BLaER1 treated with 17β-estradiol and CSF1 and Interleukin-3, amounts not matched to agents 10 nM and 100 nM (cell line): Measurements from ENCODE around the gene ANO9.

Experiments used
- H3K27ac ChIP-seq, 11 experiments: shearing (Covaris generic); formaldehyde crosslinking; 2 replicates each; pipeline ENCODE4 v1.8.1; 2022
- H3K27me3 ChIP-seq, 11 experiments: shearing (Covaris generic); formaldehyde crosslinking; 2 replicates each; pipeline ENCODE4 v1.8.1; 2022
- H3K36me3 ChIP-seq, 11 experiments: shearing (Covaris generic); formaldehyde crosslinking; 2 replicates each; pipeline ENCODE4 v1.8.1; 2022
- H3K4me1 ChIP-seq, 10 experiments: shearing (Covaris generic); formaldehyde crosslinking; 2 replicates each; pipeline ENCODE4 v1.8.1; 2022
- H3K4me2 ChIP-seq, 11 experiments: shearing (Covaris generic); formaldehyde crosslinking; 2 replicates each; pipeline ENCODE4 v1.8.1; 2022
- H3K4me3 ChIP-seq, 10 experiments: shearing (Covaris generic); formaldehyde crosslinking; 2 replicates each; pipeline ENCODE4 v1.8.1; 2022
- H3K9ac ChIP-seq, 11 experiments: shearing (Covaris generic); formaldehyde crosslinking; 2 replicates each; pipeline ENCODE4 v1.8.1; 2022
- H3K9me3 ChIP-seq, 11 experiments: shearing (Covaris generic); formaldehyde crosslinking; replicated peaks in 1 of 11; 2 replicates each; pipeline ENCODE4 v1.8.1; 2022
- H4K20me1 ChIP-seq, 11 experiments: shearing (Covaris generic); formaldehyde crosslinking; 2 replicates each; pipeline ENCODE4 v1.8.1; 2022
- Cebpa-rat ChIP-seq, 11 experiments: shearing (Covaris generic); IDR thresholded peaks; 2 replicates each; pipeline ENCODE4 v1.8.1; 2022

Gene ANO9

GRCh38 chr11:445765-446588, 4.2 kb upstream of the ANO9 start:
- Histone ChIP-seq H3K9me3 (no peaks in the 10 kb centered on the region), H4K20me1 (peaks cover 0 to 7% (median under 1%) of the 10 kb centered on the region in 11 experiments; a peak in 15 of 22 replicates), H3K27me3 (peaks cover 0 to 7% (median 0%) of the 10 kb centered on the region in 11 experiments; a peak in 4 of 22 replicates), H3K9ac (0 out of 22 replicates have a peak overlapping the region, but pooled peaks of 1 of the 11 experiments have one; percentile 18), H3K4me1 (peaks cover 34 to 52% (median 45%) of the 10 kb centered on the region in 10 experiments), H3K36me3 (no peaks in the 10 kb centered on the region), H3K27ac (no peak overlapping the region), H3K4me2 (no peak overlapping the region), H3K4me3 (no peak overlapping the region)
- TF ChIP-seq Cebpa-rat (IDR thresholded peaks at IDR 0.05), result no peak

GRCh38 chr11:444396-445144, 2.8 kb upstream of the ANO9 start:
- TF ChIP-seq Cebpa-rat (IDR thresholded peaks at IDR 0.05), result no peak
- Histone ChIP-seq H3K4me2 (peak overlapping the region in 6 of 11 experiments; percentile 4 to 55 (median 30); a peak in 5 of 22 replicates), H3K27ac (no peak overlapping the region), H3K4me3 (no peak overlapping the region), H3K9ac (no peak overlapping the region; a peak in 1 of 22 replicates), H3K36me3 (no peaks in the 10 kb centered on the region), H3K27me3 (peaks cover 0 to 7% (median 0%) of the 10 kb centered on the region in 11 experiments; a peak in 4 of 22 replicates), H4K20me1 (no peaks in the 10 kb centered on the region), H3K9me3 (no peaks in the 10 kb centered on the region), H3K4me1 (peaks cover 33 to 55% (median 47%) of the 10 kb centered on the region in 10 experiments)

GRCh38 chr11:443542-444199, 1.9 kb upstream of the ANO9 start:
- Histone ChIP-seq H3K36me3 (no peaks in the 10 kb centered on the region), H3K4me2 (peak overlapping the region in 7 of 11 experiments; percentile 4 to 93 (median 41); a peak in 7 of 22 replicates), H3K27ac (no peak overlapping the region), H4K20me1 (no peaks in the 10 kb centered on the region), H3K4me1 (peaks cover 24 to 46% (median 40%) of the 10 kb centered on the region in 10 experiments), H3K27me3 (peaks cover 0 to 7% (median 0%) of the 10 kb centered on the region in 11 experiments; a peak in 4 of 22 replicates), H3K9me3 (no peaks in the 10 kb centered on the region), H3K9ac (no peak overlapping the region), H3K4me3 (no peak overlapping the region)
- no peak for TF ChIP-seq Cebpa-rat (IDR thresholded peaks at IDR 0.05)

GRCh38 chr11:442611-443081, 835 bp upstream of the ANO9 start:
- Histone ChIP-seq H3K4me3 (no peak overlapping the region), H3K4me1 (peaks cover 23 to 48% (median 40%) of the 10 kb centered on the region in 10 experiments), H3K4me2 (peak overlapping the region in 9 of 11 experiments; percentile 13 to 96 (median 73); a peak in 17 of 22 replicates), H3K36me3 (no peaks in the 10 kb centered on the region), H3K9me3 (no peaks in the 10 kb centered on the region), H3K27ac (peak overlapping the region in 3 of 11 experiments; percentile 43 to 51 (median 47); a peak in 3 of 22 replicates), H4K20me1 (no peaks in the 10 kb centered on the region), H3K9ac (peak overlapping the region in 5 of 11 experiments; percentile 36 to 65 (median 49); a peak in 6 of 22 replicates), H3K27me3 (peaks cover 0 to 7% (median 0%) of the 10 kb centered on the region in 11 experiments; a peak in 4 of 22 replicates)
- no peak for TF ChIP-seq Cebpa-rat (IDR thresholded peaks at IDR 0.05)

- peak overlapping the region; percentile 70 to 89 (median 83); a peak in 21 of 22 replicates for H3K4me2 ChIP-seq
Observed at GRCh38 chr11:441043-441417, 781 bp downstream of the ANO9 start.

GRCh38 chr11:440065-441042, 1.5 kb downstream of the ANO9 start:
- H3K4me2 ChIP-seq, result peak overlapping the region in 10 of 11 experiments; percentile 70 to 89 (median 83); a peak in 18 of 22 replicates
- H3K27me3 ChIP-seq, result peaks cover 0 to 7% (median 0%) of the 10 kb centered on the region in 11 experiments; a peak in 4 of 22 replicates
- peaks cover 23 to 52% (median 43%) of the 10 kb centered on the region in 10 experiments for H3K4me1 ChIP-seq
- H3K9ac ChIP-seq, result peak overlapping the region in 3 of 11 experiments; percentile 54 to 63 (median 62); a peak in 2 of 22 replicates
- no peak for TF ChIP-seq Cebpa-rat (IDR thresholded peaks at IDR 0.05)
- H3K36me3 ChIP-seq, result no peaks in the 10 kb centered on the region
- no peak overlapping the region; a peak in 1 of 20 replicates for H3K4me3 ChIP-seq
- H4K20me1 ChIP-seq, result no peaks in the 10 kb centered on the region
- no peak overlapping the region for H3K27ac ChIP-seq
- H3K9me3 ChIP-seq, result peaks cover 0 to 5% (median 0%) of the 10 kb centered on the region in 11 experiments; a peak in 1 of 22 replicates

More at GRCh38 chr11:441043-441417, 781 bp downstream of the ANO9 start:
- Histone ChIP-seq H3K9me3 (peaks cover 0 to 5% (median 0%) of the 10 kb centered on the region in 11 experiments; a peak in 1 of 22 replicates), H3K36me3 (no peaks in the 10 kb centered on the region), H3K4me3 (peak overlapping the region in 4 of 10 experiments; percentile 33 to 59 (median 51); a peak in 5 of 20 replicates), H3K27me3 (peaks cover 0 to 7% (median 0%) of the 10 kb centered on the region in 11 experiments; a peak in 4 of 22 replicates), H3K27ac (no peak overlapping the region), H3K9ac (peak overlapping the region in 8 of 11 experiments; percentile 15 to 63 (median 54); a peak in 8 of 22 replicates), H4K20me1 (no peaks in the 10 kb centered on the region), H3K4me1 (peaks cover 23 to 52% (median 43%) of the 10 kb centered on the region in 10 experiments)
- no peak for TF ChIP-seq Cebpa-rat (IDR thresholded peaks at IDR 0.05)

- Histone ChIP-seq H4K20me1 (no peaks in the 10 kb centered on the region; a peak in 1 of 22 replicates), H3K4me3 (no peak overlapping the region), H3K36me3 (no peaks in the 10 kb centered on the region), H3K27ac (no peak overlapping the region), H3K27me3 (peaks cover 0 to 7% (median 0%) of the 10 kb centered on the region in 11 experiments; a peak in 4 of 22 replicates), H3K9ac (no peak overlapping the region), H3K4me1 (peaks cover 20 to 51% (median 42%) of the 10 kb centered on the region in 10 experiments), H3K9me3 (peaks cover 0 to 5% (median 0%) of the 10 kb centered on the region in 11 experiments; a peak in 1 of 22 replicates), H3K4me2 (no peak overlapping the region)
- no peak for TF ChIP-seq Cebpa-rat (IDR thresholded peaks at IDR 0.05)
Observed at GRCh38 chr11:439315-440064, 2.3 kb downstream of the ANO9 start.
